Activated CD4-positive, alpha-beta T cell treated with anti-CD3 and anti-CD28 coated beads, Interleukin-2, amount 50 U/mL, for 24 hours (primary cell): Measurements from ENCODE around the gene PCMT1.
A peak's percentile ranks its signal among the peaks of the same experiment; 100 is the strongest.
"Not testable (repeated sequence)": the region's sequence is repeated elsewhere in the genome, so short reads cannot be mapped to it uniquely, and the experiment has no call there.

Experiments used
- DNase-seq, 2 donors: peaks; one replicate each; pipeline ENCODE4 v3.0.0-alpha.2; 2020; ENCODE audit warnings: low read depth in 1 of 2, low spot score in 1 of 2

Gene PCMT1

GRCh38 chr6:149815788-149816187 is 66.2 kb downstream of the PCMT1 start:
- no peak for DNase-seq

GRCh38 chr6:149820506-149820905 is 71.0 kb downstream of the PCMT1 start:
- DNase-seq: no peak

DNA sequence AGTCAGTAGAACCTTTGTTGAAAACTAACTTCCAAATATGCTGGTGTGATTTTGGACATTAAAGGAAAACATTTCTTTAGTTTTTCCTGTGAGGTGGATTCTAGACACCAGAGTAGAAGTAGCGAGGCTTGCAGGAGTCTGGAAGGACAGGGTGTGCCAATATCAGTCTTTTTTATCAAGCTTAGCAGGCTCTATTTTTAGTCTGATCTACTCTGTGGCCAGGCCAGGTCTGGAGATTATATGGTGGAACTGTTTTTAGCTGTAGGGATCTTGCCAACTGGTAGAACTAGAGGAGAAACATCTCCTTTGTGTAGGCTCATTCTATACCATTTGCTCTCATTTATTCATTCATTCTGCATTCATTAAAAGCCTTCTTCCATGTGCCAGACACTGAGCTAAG is 72.0 kb downstream of the PCMT1 start:
- no peak for DNase-seq

GRCh38 chr6:149823013-149823412 is 73.5 kb downstream of the PCMT1 start:
- no peak for DNase-seq

- no peak for DNase-seq
Observed at GRCh38 chr6:149825292-149825691, 75.8 kb downstream of the PCMT1 start.

DNA sequence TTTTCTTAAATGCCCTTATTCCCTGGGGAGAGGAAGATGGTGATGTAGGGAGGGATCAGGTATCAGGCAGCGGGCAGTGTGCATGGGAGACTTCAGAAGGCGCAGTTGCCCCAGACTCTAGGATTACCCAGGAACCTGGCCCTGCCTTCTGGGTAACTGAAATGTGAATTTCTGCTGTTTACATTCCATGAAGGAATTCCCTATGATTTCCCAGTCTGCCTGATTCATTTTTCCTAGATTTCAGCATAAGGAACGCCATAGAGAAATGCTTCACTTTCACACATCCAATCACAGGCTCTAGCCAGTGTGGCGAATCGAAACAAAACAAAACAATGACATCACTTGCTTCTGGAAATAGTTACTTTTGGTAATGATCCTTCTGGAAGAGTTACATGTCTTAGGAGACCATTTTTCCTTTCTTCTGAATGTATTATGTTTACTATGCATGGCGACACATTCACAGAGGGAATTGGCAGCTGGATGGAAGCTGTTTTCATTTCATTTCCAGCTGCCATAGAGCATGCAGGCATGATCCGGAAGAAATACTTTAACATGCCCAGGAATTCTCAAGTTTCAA is 81.3 kb downstream of the PCMT1 start:
- no peak for DNase-seq

GRCh38 chr6:149831308-149831820 is 81.8 kb downstream of the PCMT1 start:
- DNase-seq: no peak

DNA sequence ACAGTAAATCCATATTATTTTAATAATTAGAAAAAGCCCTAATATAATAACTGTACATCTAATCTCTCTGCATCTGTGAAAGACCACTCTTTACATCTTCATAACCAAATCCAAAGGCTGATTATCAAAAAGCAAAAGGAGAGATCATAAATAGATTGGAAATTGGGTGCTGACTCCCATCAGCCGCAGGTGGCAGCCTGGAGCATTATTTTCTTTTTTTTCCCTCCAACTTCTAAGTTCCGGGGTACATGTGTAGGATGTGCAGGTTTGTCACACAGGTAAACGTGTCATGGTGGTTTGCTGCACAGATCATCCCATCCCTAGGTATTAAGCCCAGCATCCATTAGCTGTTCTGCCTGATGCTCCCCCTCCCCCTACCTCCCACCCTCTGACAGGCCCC is 84.1 kb downstream of the PCMT1 start:
- DNase-seq: no peak

DNA sequence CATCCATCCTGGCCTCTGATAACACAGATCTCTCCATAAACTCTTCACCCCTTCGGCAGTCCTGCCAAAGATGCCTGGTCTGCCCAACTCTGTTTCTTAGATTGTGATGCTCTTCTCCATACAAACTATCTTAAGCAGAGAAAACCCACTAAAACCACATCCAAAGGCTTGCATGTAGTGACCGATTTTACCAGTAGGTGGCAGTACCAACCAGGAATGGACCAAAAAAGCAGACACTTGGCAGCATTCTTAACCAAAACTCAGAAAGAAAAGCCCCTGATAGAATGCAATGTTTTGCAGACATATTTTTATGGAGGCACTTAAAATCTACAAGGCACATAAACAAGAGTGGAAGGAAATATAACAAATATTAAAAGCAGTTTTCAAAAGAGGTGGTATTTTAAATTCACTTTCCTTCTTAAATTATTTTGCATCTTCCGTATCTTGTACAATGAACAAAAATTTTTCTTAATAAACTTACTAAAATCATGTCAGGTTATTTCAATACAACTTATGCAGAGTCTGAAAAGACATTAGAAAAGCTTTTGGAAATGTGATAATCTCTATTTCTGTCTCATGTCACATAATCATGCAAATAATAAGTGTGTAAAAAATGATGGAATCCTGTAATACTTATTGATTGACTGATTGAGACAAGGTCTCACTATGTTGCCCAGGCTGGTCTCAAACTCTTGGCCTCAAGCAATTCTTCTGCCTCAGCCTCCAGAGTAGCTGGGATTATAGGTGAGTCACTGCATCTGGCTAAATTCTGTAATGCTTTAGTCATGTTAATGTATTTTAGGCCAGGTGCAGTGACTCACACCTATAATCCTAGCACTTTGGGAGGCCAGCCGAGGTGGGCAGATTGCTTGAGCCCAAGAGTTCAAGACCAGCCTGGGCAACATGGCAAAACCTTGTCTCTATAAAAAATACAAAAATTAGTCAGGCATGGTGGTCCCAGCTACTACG is 85.3 kb downstream of the PCMT1 start:
- peak; percentile 52 to 70 for DNase-seq

- no peak for DNase-seq
Observed at GRCh38 chr6:149840345-149841075, 91.0 kb downstream of the PCMT1 start.

GRCh38 chr6:149842331-149842730 is 92.8 kb downstream of the PCMT1 start:
- DNase-seq: no peak

GRCh38 chr6:149843051-149843633 is 93.6 kb downstream of the PCMT1 start:
- no peak for DNase-seq

DNA sequence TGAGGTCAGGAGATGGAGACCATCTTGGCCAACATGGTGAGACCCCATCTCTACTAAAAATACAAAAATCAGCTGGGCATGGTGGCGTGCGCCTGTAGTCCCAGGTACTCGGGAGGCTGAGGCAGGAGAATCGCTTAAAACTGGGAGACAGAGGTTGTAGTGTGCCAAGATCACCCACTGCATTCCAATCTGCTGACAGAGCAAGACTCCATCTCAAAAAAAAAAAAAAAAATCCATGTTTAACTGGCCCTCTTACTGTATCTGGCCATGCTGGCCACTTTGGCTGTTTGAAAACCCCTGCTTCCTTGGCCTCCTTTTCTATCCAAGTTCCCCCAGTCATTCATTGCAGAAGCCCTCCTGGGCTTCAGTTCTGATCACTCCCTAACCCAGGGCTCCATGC is 94.5 kb downstream of the PCMT1 start:
- not testable (repeated sequence) for DNase-seq

DNA sequence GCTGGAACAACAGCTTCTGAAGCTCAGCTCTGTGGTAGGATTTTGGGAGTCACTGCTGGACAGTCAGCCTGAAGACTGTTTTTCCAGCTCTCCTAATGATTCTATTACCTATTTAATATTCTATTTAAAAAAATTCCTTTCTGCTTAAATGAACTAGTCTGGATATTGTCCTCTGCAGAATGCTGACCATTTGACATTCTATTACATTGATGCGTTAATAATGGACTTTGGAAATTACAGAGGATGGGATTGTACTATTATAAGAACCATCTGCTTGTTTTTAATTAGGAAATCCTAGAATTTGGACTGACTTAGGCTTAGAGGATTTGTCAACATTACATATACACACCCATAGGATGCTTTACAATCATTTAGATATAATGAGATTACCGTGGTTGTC is 94.9 kb downstream of the PCMT1 start:
- DNase-seq: no peak

DNA sequence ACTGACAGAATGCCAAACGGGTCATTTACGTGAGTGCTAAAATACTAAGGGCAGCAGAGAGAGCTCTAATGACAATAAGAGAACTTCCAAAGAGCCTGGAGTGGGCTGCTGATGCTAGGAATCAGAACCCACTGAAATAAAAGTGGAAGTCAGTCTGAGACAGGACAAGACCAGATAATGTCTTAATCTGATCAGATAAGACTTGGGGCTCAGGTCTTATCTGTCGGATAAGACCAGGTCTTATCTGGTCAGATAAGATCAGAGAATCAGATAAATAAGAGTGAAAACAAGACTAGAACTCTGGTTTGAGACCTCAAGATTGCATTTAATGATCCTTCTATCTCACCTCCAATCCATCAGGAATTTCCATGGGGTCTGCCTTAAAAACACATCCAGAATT is 96.0 kb downstream of the PCMT1 start:
- no peak for DNase-seq

GRCh38 chr6:149846321-149846720 is 96.8 kb downstream of the PCMT1 start:
- DNase-seq: no peak

DNA sequence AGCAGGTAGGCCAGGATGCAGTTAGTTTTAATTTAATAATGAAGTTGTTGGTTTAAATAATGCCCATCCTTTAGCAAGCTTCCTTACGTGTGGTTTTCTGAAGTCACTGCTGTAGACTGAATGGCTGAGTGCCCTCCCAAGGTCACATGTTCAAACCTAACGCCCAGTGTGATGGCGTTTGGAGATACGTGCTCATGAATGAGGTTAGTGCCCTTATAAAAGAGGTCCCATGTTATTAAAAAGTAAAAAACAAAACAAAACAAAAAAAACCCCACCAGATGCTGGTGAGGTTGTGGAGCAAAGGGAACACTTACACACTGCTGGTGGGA is 98.4 kb downstream of the PCMT1 start:
- DNase-seq: no peak

DNA sequence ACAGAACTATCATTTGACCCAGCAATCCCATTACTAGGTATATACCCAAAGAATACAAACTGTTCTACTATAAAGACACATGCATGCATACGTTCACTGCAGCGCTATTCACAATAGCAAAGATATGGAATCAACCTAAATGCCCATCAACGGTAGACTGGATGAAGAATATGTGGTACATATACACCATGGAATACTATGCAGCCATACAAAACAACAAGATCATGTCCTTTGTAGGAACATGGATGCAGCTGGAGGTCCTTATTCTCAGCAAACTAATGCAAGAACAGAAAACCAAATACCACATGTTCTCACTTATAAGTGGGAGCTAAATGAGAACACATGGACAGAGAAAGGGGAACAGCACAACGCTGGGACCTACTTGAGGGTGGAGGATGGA is 98.8 kb downstream of the PCMT1 start:
- not testable (repeated sequence) for DNase-seq

- DNase-seq: no peak
Observed at GRCh38 chr6:149851461-149852110, 102.0 kb downstream of the PCMT1 start.

- no peak for DNase-seq
Observed at GRCh38 chr6:149852180-149852579, 102.6 kb downstream of the PCMT1 start.

GRCh38 chr6:149852881-149853280 is 103.3 kb downstream of the PCMT1 start:
- no peak for DNase-seq
